Testis (tissue), 3 donors: ENCODE measurements around the gene PLAGL1. TPM values are rescaled to one million over a fixed set of nuclear protein-coding genes. Genes with fewer than 3 reads are reported as not detected.
"Not testable (repeated sequence)": the region's sequence is repeated elsewhere in the genome, so short reads cannot be mapped to it uniquely, and the experiment has no call there.

Source experiments
- DNase-seq: peaks from one replicate; pipeline ENCODE4 v3.0.0-alpha.2; 2019
- H3K27ac ChIP-seq, 2 donors: fragments of 200-600 bp; sonication (generic); one replicate each; pipeline ENCODE4 v1.5.1; 2019
- H3K27me3 ChIP-seq: fragments of 200-600 bp; sonication (generic); one replicate; pipeline ENCODE4 v1.5.1; 2019
- H3K36me3 ChIP-seq: fragments of 200-600 bp; sonication (generic); one replicate; pipeline ENCODE4 v1.5.1; 2017; ENCODE audit warnings: low read depth; ENCODE audit errors: missing control alignments
- H3K4me1 ChIP-seq: fragments of 200-600 bp; sonication (generic); one replicate; pipeline ENCODE4 v1.5.1; 2019
- H3K4me3 ChIP-seq, 2 donors: fragments of 200-600 bp; sonication (generic); one replicate each; pipeline ENCODE4 v1.5.1; 2017 to 2019
- H3K9me3 ChIP-seq: fragments of 200-600 bp; sonication (generic); one replicate; pipeline ENCODE4 v1.5.1; 2017
- CTCF ChIP-seq, 3 experiments: fragments of 450-650 bp in 2 of 3; fragments of 200-600 bp in 1 of 3; sonication (generic) in 1 of 3; IDR thresholded peaks; one replicate each; pipeline ENCODE4 v1.5.1; 2016 to 2019; ENCODE audit warnings: antibody characterized with exemption in 3 of 3, mild to moderate bottlenecking in 2 of 3, moderate library complexity in 1 of 3
- POLR2A ChIP-seq: fragments of 450-650 bp; IDR thresholded peaks from one replicate; pipeline ENCODE4 v1.6.1; 2017; ENCODE audit warnings: antibody characterized with exemption, mild to moderate bottlenecking, moderate library complexity
- WGBS, 2 donors: methylation state at CpG; one replicate each; pipeline ENCODE4 v1.1.5; 2018; 5-methylcytosine and 5-hydroxymethylcytosine counted together
- intact Hi-C: fragments of 100-400 bp; cut with DNase I; formaldehyde crosslinking; loops from one replicate; pipeline ENCODE4 v1.15.1; 2023; ENCODE audit warnings: low total_unique reads
- polyA plus RNA-seq: library from polyadenylated mRNA; stranded (reverse); fragments of 350-450 nt; fragmentation: Illumina TruSeq; extraction: RNeasy Lipid Tissue Mini Kit (QIAGEN cat#74804); gene quantifications from one replicate; pipeline ENCODE4 v1.2.3, GENCODE V29; 2014; ENCODE audit warnings: low read depth, low replicate concordance; ENCODE audit not compliant: insufficient read depth
- total RNA-seq, 2 donors: library from RNA; depleted of rRNA; stranded (reverse); fragments of >200 nt; gene quantifications; one replicate each; pipeline ENCODE4 v1.2.3, GENCODE V29; 2016

Gene PLAGL1
- total and polyA plus RNA-seq, 3 donors from 2014 or later: 16.2 to 31.3 (median 17.4) TPM

- intact Hi-C loops: no loop called here
- Histone ChIP-seq H3K4me1 (no peaks in the 10 kb centered on the region), H3K4me3 (no peak overlapping the region), H3K27me3 (no peaks in the 10 kb centered on the region), H3K36me3 (no peaks in the 10 kb centered on the region), H3K27ac (no peak overlapping the region), H3K9me3 (no peaks in the 10 kb centered on the region)
- 72 to 85% methylated on average over 1 of the region's 1 CpG for WGBS, 2 donors
- DNase-seq: no peak
- TF ChIP-seq POLR2A (no peak), CTCF (IDR thresholded peaks at IDR 0.05) (no peak)
Measured at GRCh38 chr6:144049386-144049785, 41.3 kb upstream of the PLAGL1 start.

- TF ChIP-seq CTCF (IDR thresholded peaks at IDR 0.05): no peak
- no peak for TF ChIP-seq POLR2A
- H3K4me1 ChIP-seq: no peaks in the 10 kb centered on the region
- WGBS, 2 donors: 74 to 86% methylated on average over 1 of the region's 1 CpG
Measured at GRCh38 chr6:144047688-144048087, 39.6 kb upstream of the PLAGL1 start.

GRCh38 chr6:144046672-144047071 lies 38.6 kb upstream of the PLAGL1 start:
- H3K4me3 ChIP-seq, H3K27ac ChIP-seq, H3K36me3 ChIP-seq, intact Hi-C loops, H3K4me1 ChIP-seq, H3K27me3 ChIP-seq, H3K9me3 ChIP-seq, DNase-seq: not testable (repeated sequence)
- WGBS, 2 donors: 85 to 95% methylated on average over 7 to 8 of the region's 8 CpGs

More at GRCh38 chr6:144047688-144048087, 39.6 kb upstream of the PLAGL1 start:
- DNase-seq: no peak
- Histone ChIP-seq H3K27ac (no peak overlapping the region), H3K9me3 (no peaks in the 10 kb centered on the region), H3K4me3 (no peak overlapping the region), H3K36me3 (no peaks in the 10 kb centered on the region), H3K27me3 (no peaks in the 10 kb centered on the region)
- intact Hi-C loops: no loop called here

GRCh38 chr6:144044989-144045388 lies 36.9 kb upstream of the PLAGL1 start:
- H3K36me3 ChIP-seq, H3K27ac ChIP-seq, intact Hi-C loops, H3K9me3 ChIP-seq, H3K27me3 ChIP-seq, DNase-seq, H3K4me3 ChIP-seq, H3K4me1 ChIP-seq: not testable (repeated sequence)
- WGBS, 2 donors: 86 to 92% methylated on average over 2 of the region's 2 CpGs

- H3K36me3 ChIP-seq: no peaks in the 10 kb centered on the region
- no peaks in the 10 kb centered on the region for H3K4me1 ChIP-seq
- no peak overlapping the region for H3K27ac ChIP-seq
- DNase-seq: no peak
- H3K4me3 ChIP-seq: peak overlapping the region in 1 of 2 donors; percentile 26
- no peak for TF ChIP-seq CTCF (IDR thresholded peaks at IDR 0.05)
- no peak for TF ChIP-seq POLR2A
- H3K9me3 ChIP-seq: no peaks in the 10 kb centered on the region
- intact Hi-C loops: no loop called here
- no peaks in the 10 kb centered on the region for H3K27me3 ChIP-seq
- WGBS, 2 donors: 65 to 75% methylated on average over 3 of the region's 3 CpGs
Measured at GRCh38 chr6:144036835-144037195, 28.8 kb upstream of the PLAGL1 start.

- Histone ChIP-seq H3K27me3 (no peaks in the 10 kb centered on the region), H3K9me3 (no peaks in the 10 kb centered on the region), H3K27ac (no peak overlapping the region), H3K4me1 (no peaks in the 10 kb centered on the region), H3K4me3 (peak overlapping the region in 1 of 2 donors; percentile 26), H3K36me3 (no peaks in the 10 kb centered on the region)
- peak; percentile 24 for DNase-seq
- TF ChIP-seq CTCF (IDR thresholded peaks at IDR 0.05) (no peak), POLR2A (no peak)
- WGBS, 2 donors: 12 to 41% methylated on average over 8 of the region's 8 CpGs
- intact Hi-C loops: no loop called here
Measured at GRCh38 chr6:144036064-144036834, 28.2 kb upstream of the PLAGL1 start.
